ENCODE results near the gene CLK3. TPM values are rescaled to one million over a fixed set of nuclear protein-coding genes. Genes with fewer than 3 reads are reported as not detected.

The CLK3 gene
- total RNA-seq, 4 donors from 2014 or later: 46.8 to 105 (median 58.0) TPM

DNA sequence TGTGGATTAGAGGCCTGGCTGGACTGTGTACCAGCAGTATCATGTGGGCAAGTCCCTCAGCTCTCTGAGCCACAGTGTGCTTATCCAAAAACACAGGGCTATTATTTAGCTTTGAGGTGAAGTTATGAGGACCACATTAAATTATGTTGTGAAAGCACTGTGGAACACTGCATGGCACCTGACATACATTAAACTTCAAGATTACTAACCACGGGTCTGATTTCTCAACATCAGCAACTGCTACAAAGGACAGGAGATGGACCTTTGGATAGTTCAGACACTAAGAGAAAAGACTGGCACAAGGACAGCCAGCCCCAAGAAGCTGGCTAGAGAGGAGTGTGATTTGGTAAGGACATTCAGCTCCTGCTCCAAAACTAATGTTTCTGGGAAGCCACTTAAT, 21.3 kb downstream of the CLK3 start:
- 69 to 80% methylated on average over 1 of the region's 1 CpG for WGBS, 2 donors
- TF ChIP-seq POLR2A (IDR thresholded peaks at IDR 0.05): no peak
- TF ChIP-seq, protein P1, sequence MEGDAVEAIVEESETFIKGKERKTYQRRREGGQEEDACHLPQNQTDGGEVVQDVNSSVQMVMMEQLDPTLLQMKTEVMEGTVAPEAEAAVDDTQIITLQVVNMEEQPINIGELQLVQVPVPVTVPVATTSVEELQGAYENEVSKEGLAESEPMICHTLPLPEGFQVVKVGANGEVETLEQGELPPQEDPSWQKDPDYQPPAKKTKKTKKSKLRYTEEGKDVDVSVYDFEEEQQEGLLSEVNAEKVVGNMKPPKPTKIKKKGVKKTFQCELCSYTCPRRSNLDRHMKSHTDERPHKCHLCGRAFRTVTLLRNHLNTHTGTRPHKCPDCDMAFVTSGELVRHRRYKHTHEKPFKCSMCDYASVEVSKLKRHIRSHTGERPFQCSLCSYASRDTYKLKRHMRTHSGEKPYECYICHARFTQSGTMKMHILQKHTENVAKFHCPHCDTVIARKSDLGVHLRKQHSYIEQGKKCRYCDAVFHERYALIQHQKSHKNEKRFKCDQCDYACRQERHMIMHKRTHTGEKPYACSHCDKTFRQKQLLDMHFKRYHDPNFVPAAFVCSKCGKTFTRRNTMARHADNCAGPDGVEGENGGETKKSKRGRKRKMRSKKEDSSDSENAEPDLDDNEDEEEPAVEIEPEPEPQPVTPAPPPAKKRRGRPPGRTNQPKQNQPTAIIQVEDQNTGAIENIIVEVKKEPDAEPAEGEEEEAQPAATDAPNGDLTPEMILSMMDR (IDR thresholded peaks at IDR 0.05): no peak
- Histone ChIP-seq H3K9me3 (no peaks in the 10 kb centered on the region), H3K4me1 (peaks cover under 1 to 23% (median 1%) of the 10 kb centered on the region in 3 donors), H3K27ac (no peak overlapping the region), H3K27me3 (no peaks in the 10 kb centered on the region), H3K36me3 (peaks cover 11 to 93% (median 30%) of the 10 kb centered on the region in 3 donors), H3K4me3 (no peak overlapping the region)
- no peak for DNase-seq
- intact Hi-C loops (cut with DNase I): loop anchor here (5.0 kb wide), 1 partner anchor 130 kb away; no protein-coding TSS in a partner anchor

DNA sequence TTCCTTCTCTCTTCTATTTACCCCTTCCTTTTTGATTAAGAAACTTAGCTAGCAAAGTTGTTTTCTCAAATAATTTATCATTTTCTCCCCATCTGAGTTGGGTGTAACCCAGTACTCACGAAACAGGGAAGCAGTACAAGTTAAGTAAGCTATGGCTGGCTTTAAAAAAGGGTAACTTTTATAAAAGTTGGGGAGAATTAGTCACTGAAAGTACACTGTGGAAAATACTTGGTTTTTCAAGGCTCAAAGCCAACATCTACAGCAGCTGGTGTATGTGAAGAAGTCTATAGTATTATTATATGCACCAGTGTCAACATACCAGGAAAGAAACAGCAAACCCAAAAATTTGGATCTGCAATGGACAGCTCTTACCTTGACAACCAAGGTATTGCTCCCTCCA, 25.5 kb downstream of the CLK3 start:
- no peak for TF ChIP-seq POLR2A (IDR thresholded peaks at IDR 0.05)
- TF ChIP-seq, protein P1 (IDR thresholded peaks at IDR 0.05): no peak
- Histone ChIP-seq H3K4me1 (peaks cover 16 to 47% (median 20%) of the 10 kb centered on the region in 3 donors), H3K36me3 (peaks cover 0 to 51% (median 14%) of the 10 kb centered on the region in 3 donors), H3K27ac (peak overlapping the region in 2 of 4 donors; percentile 74 to 77), H3K27me3 (no peaks in the 10 kb centered on the region), H3K4me3 (no peak overlapping the region), H3K9me3 (no peaks in the 10 kb centered on the region)
- WGBS, 2 donors: 40 to 63% methylated on average over 1 of the region's 1 CpG
- intact Hi-C loops (cut with DNase I): no loop called here
- no peak for DNase-seq

DNA sequence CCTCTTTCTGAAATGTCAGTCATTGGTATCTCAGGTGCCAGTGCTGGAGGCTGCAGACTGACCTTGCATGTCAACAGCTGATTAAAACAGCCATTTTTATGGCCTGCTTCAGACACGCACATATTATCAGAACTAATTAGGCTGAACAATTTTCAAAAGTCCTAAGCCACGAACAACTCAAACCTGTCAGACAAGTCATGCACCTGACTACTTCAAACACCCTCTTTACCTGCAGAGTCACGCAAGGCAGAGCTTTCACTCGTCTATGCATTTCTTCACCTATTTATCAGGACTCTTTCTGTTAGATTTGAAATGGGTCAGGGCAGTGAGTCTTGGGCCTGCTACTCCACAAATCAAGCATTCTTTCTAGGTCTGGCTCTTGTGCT, 26.7 kb downstream of the CLK3 start:
- Histone ChIP-seq H3K9me3 (no peaks in the 10 kb centered on the region), H3K4me3 (peak overlapping the region in 1 of 4 donors; percentile 6), H3K27me3 (no peaks in the 10 kb centered on the region), H3K4me1 (peaks cover 16 to 47% (median 20%) of the 10 kb centered on the region in 3 donors), H3K27ac (peak overlapping the region; percentile 66 to 77 (median 73)), H3K36me3 (peaks cover 0 to 40% (median 8%) of the 10 kb centered on the region in 3 donors)
- 44 to 48% methylated on average over 4 of the region's 4 CpGs for WGBS, 2 donors
- no peak for DNase-seq
- no peak for TF ChIP-seq POLR2A (IDR thresholded peaks at IDR 0.05)
- TF ChIP-seq, protein P1 (IDR thresholded peaks at IDR 0.05): no peak
- intact Hi-C loops (cut with DNase I): no loop called here

DNA sequence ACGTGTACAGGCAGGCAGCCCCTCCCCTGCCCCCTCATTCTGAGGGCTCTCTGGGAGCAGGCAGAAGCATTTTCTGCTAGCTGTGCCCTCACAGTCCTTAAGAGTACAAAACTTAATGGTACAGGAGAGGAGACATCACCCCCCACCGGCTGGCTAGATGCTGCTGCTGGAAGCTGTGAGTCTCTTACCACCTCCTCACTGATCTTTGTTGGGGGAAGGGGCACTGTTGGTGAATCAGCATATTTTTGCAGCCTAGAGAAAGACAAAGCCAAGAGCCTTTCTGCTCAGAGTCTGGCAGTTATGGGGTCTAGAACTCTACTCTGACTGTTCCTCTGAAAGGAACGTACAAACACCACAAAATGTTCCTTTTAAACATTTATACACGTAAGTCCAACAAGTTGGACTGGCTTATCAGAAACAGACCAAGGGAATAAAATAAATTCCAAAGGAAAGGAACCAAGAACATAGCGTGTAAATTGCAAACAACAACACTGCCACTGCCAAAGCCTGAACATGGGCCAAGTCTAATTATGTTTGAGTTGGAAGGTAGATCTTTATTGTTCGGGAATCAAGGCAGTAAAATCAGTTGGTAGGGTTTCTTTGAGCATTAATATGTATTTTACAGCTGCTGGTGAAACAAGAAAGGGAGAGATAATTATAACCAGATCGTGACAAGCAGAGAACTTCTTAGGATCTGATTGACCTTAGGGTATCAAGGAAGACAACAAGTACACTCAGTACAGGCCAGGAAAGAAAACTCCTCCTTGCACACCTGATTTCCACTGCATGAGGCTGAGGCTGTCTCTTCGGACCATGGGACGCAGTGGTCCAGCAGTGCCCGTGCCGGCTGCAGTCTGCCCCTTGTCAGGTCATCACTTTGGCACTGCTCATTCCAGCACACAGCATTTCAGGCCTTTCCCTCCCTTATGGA, 27.4 kb downstream of the CLK3 start:
- intact Hi-C loops (cut with DNase I): no loop called here
- H3K4me3 ChIP-seq: peak overlapping the region in 1 of 4 donors; percentile 6
- TF ChIP-seq POLR2A (IDR thresholded peaks at IDR 0.05): no peak
- TF ChIP-seq, protein P1 (IDR thresholded peaks at IDR 0.05): no peak
- no peaks in the 10 kb centered on the region for H3K9me3 ChIP-seq
- peaks cover 0 to 38% (median 8%) of the 10 kb centered on the region in 3 donors for H3K36me3 ChIP-seq
- H3K27ac ChIP-seq: peak overlapping the region; percentile 66 to 77 (median 73)
- WGBS, 2 donors: 36 to 47% methylated on average over 11 of the region's 11 CpGs
- no peaks in the 10 kb centered on the region for H3K27me3 ChIP-seq
- DNase-seq: no peak
- peaks cover 16 to 47% (median 20%) of the 10 kb centered on the region in 3 donors for H3K4me1 ChIP-seq

DNA sequence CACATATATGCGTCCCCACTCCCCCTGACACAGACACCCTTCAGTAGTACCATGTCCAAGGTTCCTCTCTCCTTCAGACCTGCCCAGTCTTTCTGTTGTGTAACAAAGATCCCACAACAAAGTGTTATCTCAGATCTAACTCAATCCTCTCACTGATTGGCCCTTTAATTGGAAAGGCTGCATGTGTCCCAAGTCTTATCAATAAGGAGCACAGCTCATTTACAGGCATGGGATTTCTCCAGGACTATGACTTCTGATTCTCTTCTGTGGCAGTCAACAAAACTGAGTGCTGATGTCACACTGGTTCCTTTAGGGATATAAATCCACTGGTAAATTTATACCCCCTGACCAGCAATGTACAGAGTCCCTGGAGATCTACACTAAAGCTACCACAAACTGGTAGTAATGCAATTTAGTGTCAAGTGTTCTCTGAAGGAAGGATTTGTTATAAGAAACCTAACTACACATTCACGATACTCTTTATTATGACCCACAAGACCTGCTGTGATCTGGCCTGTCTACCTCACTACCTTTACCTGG, 28.1 kb downstream of the CLK3 start:
- 88 to 95% methylated on average over 2 of the region's 2 CpGs for WGBS, 2 donors
- H3K27me3 ChIP-seq: no peaks in the 10 kb centered on the region
- no peak overlapping the region for H3K4me3 ChIP-seq
- intact Hi-C loops (cut with DNase I): no loop called here
- H3K27ac ChIP-seq: peak overlapping the region; percentile 66 to 77 (median 73)
- H3K9me3 ChIP-seq: no peaks in the 10 kb centered on the region
- no peak for DNase-seq
- peaks cover 16 to 47% (median 20%) of the 10 kb centered on the region in 3 donors for H3K4me1 ChIP-seq
- TF ChIP-seq, protein P1 (IDR thresholded peaks at IDR 0.05): no peak
- no peak for TF ChIP-seq POLR2A (IDR thresholded peaks at IDR 0.05)
- peaks cover 0 to 30% (median 8%) of the 10 kb centered on the region in 3 donors for H3K36me3 ChIP-seq

Data from esophagus squamous epithelium (tissue), 5 donors.